GM12892 (cell line): Measurements from ENCODE around the gene NAP1L5.

Experiments used
- POLR2A ChIP-seq: IDR thresholded peaks from 2 replicates; pipeline ENCODE4 v1.6.1; 2011; ENCODE audit warnings: low read depth, low read length, control low read depth
- POLR2AphosphoS5 ChIP-seq: IDR thresholded peaks from 2 replicates; pipeline ENCODE4 v1.6.1; 2011; ENCODE audit warnings: low read depth, low read length, control low read depth

GRCh38 chr4:88653371-88653946 lies 44.2 kb downstream of the NAP1L5 start:
- TF ChIP-seq POLR2A (no peak), POLR2AphosphoS5 (no peak)
